ENCODE measurements around the gene RTKN2.

The RTKN2 gene

DNA sequence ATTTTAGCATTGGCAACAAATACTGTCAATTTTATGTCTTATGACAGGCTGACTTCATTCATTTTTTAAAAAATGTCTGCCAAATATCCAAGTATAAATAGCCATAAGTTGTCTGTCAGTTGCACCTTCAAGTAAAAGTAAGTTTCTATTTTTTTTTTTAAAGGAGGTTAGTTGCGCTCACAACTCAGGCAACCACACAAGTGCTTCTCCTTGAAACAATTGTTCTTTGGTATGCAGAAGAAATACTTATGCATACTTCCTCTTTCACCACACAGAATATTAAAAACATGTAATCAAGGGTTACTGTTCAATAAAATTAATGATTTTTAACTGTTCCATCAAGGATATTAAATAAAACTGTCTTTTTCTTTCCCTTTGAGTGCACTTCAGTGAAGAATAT lies 97.9 kb downstream of the RTKN2 start:
- no peak for DNase-seq

DNA sequence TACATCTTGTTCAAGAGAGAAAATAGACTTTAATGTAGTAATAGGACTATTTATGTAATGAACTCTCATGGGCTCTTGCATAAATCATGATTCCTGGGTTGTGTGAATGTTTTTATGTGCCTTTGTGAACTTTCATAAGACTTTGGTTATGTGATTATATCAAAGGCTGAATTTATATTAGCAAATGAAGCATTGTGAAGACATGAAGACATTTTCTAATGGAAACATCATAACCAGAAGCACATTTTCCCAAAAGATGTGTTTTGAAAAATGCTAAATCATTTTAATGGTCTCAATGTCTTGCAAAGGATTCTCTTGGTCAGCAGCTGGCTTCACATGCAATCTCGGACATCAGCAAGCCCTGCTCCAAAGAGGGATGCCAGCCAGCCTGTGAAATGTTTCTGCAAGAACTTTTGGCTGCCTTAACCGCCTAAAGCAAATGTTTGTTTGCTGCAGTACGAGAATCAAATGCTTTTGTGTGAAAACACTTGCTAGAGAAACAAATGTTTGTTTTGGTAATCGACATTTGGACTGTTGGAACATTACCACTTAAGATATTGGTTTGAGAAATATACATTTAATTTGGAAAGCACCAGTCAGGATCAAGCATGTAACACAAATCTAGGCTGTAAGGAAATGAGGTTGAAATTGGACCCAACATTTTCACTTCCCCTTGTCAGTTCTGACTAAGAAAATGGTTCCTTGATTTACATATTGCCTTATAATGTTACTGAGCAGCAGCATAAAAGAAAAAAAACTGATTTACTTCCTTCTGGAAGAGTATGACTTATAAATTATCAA lies 102.1 kb downstream of the RTKN2 start:
- DNase-seq, result no peak

DNA sequence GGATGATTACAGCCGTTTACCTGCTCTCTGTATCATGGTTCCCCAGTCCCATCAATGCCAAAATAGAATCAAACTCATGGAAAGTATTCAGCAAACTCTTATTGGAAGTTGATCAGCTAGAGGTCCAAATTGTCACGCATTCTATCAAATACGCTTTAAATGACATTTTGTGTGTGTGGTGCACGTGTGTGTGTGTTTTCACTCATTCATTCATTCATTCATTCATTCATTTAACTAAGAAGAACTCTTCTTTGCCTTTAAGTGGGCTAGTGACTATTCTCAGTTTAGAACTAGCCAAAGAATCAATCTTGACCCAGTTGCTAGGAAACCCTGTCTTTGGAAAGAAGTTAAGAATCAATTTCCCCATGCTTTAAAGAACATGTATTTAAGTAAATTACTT lies 102.8 kb downstream of the RTKN2 start:
- DNase-seq, result no peak

DNA sequence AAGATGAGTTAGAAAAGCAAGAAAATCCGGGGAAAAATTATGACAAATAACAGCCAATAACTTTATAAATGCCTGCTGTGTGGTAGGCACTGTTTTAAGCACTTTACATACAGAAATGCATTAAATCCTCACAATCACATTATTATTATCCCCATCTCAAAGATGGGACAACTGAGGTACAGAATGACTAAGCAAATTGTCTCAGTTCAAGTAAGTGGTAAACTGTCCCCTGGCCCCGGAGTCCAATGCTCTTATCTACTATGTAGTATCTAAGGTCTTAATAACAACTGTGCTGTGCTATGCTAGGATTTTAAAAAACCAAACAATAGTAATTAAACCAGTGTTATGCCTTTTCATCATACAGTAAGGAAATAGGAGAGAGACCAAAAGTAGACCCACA lies 105.6 kb downstream of the RTKN2 start:
- no peak for DNase-seq

DNA sequence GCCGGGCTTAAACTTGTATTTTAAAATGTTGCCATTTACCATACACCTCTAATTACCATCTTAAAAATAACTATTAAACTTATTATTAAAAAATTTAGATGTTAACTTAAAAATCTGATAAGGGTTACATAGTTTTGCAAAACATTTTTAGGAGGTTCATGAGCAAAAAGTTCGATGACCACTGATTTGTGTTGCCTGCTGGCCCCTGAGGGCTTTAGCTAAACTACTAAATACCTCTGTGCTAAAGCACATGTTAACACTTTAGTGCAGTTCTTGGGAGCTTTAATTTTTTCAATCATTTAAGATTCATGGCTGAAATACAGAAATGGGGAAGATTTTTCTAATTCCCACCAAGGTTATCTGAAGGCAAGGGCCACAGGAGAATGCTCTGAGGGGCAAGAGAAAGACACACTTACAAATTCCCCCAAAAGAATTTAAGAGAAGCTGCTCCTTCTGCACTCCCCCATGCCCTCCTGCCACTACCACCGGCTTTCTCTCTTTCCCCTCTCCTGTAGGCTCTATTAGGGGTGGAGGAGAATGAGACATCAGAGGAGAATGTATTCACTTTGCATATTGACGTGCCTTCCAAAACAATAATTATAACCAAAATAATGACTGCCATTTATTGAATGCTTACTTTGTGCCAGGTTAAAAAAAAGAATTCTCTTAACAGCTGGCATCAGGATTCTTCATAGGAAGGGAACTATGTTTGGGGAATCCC lies 106.2 kb downstream of the RTKN2 start:
- DNase-seq, result no peak

DNA sequence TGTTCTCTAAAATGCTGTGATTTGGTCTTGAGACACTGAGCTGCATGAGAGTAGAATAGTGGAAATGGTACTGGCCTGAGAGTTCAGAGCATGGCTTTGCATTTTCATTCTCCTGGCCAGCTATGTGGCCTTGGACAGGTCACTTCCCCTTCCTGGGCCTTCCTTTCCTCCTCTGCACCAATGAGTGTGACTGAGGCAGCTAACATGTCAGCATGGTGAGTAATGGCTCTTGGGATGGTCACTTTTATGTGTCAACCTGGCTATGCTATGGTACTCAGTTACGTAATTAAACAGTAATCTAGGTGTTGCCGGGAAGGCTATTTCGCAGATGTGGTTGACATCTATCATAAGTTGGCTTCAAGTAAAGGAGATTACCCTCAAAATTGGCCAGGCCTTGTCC lies 109.3 kb downstream of the RTKN2 start:
- no peak for DNase-seq

DNA sequence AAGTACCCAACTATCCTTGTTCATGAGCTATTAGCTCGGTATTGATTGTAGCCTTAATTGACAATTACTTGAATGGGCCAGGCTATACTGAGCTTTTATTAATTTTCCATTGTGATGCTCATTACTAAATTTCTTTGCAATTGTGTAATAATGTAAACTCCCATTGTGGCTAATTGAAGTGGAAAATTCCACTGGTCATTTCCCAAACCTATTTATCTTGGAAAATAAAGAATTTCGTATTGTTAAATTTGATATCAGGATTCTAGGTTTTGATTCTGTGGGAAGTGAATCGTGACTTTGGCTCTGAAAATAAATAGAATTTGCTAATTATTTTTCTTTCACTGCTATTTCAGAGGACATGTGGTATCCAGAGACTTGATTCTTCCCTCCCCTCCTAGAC lies 111.0 kb downstream of the RTKN2 start:
- no peak for DNase-seq

DNA sequence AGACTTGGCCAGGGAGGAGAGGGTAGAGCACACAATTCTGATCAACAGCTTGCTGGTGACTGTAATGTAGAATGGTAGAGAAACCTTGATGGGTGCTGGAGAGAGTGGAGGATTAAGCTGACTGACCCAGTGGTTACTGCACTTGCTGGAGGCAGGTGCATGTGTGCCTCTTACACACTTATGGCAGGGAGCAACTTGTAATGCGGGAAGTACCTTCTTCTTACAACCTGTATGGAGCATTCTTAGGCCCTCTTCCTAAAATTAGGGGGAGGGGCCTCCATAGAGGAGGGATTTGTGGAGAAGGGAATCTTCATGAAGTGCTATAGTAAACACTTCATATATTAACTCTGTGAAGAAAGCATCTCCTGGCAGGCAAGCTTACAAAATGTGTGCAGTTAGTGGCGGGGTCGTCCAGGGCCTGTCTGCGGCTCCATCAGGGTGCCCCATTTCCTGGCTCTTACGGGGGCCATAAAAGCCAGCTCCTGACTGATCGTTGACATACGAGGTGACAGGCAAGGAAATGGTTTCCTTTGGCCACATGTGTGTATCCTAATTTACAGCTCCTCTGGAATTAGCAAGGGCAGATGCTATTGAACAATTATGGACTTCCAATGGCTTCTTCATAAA lies 113.5 kb downstream of the RTKN2 start:
- DNase-seq, result no peak

DNA sequence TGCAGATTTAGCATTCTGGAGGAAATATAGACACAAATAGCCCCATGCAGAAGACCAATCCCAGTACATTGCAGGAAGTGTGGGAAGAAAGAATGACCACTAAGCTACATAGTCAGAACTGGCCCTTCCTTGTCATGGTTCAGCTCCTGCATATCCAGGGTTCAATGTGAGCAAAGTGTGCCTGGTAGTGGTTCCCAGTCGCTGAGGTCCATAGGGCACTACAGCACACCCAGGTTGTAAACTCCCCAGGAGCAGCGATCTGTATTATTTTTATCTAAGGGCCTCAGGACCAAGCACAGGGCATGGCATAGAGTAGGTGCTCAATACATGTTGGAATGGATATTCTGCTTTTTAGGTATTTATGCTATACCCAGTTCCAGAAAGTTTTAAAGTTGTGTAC lies 114.4 kb downstream of the RTKN2 start:
- DNase-seq, result no peak

DNA sequence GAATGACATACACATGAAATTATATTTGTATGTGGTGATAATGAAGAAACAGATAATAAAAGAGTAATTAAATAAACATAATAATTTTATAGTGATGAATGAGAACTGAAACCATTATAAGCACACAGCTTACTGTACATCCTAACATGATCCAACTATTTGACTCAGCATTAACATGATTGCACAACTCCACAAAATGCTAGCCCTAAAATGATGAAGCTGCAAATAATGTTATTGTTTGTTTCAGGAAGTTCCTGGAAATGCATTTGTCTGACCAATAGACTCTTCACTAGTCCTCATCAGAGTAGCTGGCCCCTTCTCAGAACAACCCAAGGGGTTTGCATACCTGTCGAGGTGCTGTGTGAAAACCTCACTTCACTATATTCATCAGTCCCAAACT lies 115.5 kb downstream of the RTKN2 start:
- no peak for DNase-seq

DNA sequence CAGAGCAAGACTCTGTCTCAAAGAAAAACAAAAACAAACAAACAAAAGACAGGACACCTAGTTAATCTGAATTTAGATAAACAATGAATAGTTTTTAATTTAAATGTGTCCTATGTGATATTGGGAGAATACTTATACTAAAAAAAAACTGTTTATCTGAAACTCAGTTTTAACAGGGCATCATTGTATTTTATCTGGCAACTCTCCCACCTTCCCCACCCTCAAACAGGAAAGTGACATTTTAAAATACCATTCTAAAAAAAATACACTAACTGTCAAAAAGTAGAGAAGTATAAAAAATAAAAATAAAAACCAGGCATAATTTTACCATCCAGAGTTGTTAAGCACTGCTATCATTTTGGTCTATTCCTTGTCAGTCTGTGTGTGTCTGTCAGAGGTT lies 119.0 kb downstream of the RTKN2 start:
- no peak for DNase-seq

DNA sequence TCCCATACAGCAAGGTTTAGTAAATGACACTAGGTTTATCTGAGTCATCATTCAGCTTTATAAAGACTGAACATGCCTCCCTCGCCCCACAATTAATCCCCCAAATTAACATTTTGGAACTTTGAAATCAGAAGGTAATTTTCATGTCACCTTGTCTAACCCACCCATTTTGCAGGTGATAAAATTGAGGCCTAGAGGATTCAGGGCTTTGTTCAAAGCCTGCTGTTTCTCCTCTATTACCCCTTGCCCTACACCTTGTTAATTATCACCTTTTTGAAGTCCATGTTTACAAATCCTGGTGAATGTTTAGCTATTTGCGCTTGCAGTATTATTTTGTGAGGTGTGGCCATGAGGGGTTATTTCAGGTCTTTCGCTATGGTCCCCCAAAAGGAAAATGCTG lies 120.5 kb downstream of the RTKN2 start:
- no peak for DNase-seq

DNA sequence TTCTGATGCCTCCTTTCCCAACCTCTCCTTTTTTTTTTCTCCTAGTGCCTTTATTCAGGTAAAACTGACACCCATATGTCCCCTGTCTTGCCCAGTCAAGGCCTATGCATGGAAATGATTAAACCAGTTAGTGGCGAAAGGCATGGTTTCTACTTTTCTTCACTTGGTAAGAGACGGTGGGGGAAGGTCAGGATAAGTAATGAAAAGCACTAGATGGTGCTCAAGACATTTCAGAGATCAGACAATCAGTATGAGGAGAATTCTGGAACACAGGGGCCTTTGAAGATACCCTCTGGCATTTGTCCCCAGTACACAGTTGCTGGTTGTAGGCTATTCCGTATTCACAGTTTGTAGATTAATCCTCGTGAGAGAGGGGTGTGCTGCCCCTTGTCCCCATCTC lies 121.2 kb downstream of the RTKN2 start:
- no peak for DNase-seq

DNA sequence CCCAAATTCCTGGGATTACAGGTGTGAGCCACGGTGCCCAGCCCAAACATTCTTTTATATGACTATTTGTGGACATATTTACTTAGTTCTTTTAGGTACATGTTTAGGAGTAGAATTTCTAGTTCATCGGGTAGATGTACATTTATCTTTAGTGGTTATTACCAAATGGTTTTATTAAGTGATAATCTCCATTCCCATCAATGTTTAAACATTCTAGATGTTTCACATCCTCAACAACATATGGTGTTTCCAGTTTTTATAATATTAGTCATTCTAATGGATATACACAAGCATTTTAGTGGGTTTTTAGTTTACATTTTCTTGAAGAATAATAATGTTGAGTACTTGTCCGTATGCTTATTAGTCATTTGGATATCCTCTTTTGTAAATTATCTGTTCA lies 131.7 kb downstream of the RTKN2 start:
- no peak for DNase-seq

DNA sequence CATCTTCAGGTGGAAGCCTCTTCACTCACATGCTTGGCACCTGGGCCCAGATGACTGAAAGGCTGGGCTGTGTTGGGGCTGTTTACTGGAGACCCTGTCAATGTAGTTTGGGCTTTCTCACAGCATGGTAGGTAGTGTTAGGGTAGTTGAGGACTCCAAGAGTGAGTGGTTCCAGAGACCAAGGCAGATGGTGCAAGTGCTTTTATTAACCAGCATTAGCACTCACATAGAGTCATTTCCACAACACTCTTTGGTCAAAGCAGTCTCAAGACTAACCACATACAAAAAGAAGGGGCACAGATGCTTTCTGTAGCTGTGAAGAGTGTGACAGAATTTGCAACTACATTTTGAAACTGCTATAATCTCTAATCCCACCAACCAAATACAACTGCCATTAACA lies 135.0 kb downstream of the RTKN2 start:
- no peak for DNase-seq

Measured in NCI-H1105 (cell line).